GM18511 (cell line): ENCODE measurements around the gene NBPF1.
"Not testable (repeated sequence)": the region's sequence is repeated elsewhere in the genome, so short reads cannot be mapped to it uniquely, and the experiment has no call there.

ENCODE experiments used
- ATAC-seq: cut with Tn5 transposase; IDR thresholded peaks from one replicate; pipeline ENCODE4 v1.9.1; 2021; ENCODE audit warnings: mild to moderate bottlenecking, moderate library complexity; ENCODE audit not compliant: unreplicated experiment

Gene NBPF1

DNA sequence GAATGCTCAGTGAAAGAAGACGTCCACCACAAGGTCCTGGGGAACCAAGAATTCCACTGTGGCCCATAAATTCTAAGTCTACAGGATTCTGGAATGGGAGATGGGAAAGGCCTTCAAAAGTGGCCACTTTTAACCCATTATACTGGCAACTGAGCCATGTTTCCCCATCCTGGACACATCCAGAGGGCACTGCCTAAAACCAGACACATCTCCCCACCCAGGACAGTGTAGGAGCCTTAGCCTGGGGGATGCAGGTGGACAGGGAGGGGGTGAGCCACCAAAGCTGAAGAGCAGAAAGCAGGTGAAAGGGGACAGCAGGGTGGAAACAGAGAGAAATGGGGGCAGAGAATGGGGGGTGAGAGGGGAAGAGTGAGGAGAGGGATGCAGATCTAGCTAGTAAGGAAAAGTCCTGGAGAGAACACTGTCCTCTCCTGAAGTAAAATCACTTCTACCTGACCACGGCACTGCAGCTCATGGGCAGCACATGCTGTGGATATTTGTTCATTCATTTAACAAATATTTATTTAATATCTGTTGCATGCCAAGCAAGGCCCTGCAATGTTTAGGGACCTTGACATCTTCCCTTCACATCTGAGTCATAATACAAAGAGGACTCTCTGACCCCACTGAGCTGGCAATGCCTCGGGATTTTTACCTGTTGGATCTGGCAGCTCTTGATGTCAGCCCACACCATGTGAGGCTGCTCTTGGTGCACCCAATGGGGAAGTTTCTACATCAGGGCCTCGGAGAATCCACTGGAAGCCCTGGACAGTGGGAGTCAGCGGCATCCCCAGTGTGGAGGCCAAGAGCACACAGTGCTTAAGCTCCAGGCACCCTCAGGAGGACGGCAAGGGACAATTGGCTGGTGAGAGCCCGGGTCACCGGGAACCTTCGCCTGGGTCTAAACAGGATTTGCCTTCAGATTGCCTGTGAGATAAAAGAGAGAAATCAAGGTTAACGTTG is 5.2 kb downstream of the NBPF1 start:
- not testable (repeated sequence) for ATAC-seq

DNA sequence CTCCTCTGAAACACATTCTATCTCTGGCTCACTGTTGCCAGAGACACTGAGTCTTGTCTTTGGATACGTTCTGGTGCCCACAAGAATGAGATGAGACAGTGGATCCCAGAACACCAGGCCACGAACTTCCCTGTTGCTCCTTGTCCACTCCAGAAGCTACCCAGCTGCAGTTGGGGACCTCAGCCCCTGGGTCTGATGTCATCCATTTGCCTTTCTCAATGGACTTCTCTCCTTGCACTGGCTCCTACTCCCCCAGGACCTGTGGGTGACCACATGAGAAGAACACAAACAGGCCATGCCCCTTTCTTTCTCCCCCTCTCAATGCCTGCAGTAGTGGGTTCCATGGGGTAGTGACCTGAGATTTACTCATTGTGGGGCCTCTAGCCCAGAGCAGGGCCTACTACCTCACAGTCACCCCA is 5.9 kb downstream of the NBPF1 start:
- ATAC-seq: no peak

DNA sequence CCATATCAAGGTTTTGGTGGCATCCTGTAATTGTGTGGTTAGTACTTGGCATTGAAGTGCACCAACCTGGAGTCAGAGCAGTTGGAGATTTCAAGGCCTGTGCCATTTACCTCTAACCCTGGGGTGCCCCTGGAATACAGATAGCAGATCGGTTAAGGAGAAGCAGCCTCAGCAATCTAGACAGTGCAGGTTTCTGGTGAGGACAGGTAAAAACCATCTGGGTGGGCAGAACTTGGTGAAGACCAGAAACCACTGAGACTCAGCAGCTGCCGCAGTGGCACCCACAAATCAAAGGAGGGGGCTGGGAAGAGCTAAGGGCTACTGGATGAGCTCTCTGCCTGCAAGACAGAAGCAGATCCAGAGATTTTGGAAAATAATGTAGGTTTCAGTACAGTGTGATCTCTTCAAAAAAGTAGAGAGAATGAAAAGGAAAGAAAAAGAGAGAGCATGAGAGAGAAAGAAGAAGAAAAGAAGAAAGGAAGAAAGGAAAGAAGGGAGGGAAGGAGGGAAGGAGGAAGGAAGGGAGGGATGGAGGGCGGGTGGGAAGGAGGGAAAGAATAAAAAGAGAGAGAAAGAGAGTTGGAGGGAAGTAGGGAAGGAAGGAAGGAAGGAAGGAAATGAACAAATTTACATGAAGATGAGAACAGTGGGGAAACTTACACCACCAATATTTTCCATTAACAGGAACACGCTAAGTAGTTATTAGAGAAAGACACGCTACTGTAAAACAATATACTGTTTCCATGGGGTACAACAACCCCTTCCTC is 6.5 kb downstream of the NBPF1 start:
- not testable (repeated sequence) for ATAC-seq

DNA sequence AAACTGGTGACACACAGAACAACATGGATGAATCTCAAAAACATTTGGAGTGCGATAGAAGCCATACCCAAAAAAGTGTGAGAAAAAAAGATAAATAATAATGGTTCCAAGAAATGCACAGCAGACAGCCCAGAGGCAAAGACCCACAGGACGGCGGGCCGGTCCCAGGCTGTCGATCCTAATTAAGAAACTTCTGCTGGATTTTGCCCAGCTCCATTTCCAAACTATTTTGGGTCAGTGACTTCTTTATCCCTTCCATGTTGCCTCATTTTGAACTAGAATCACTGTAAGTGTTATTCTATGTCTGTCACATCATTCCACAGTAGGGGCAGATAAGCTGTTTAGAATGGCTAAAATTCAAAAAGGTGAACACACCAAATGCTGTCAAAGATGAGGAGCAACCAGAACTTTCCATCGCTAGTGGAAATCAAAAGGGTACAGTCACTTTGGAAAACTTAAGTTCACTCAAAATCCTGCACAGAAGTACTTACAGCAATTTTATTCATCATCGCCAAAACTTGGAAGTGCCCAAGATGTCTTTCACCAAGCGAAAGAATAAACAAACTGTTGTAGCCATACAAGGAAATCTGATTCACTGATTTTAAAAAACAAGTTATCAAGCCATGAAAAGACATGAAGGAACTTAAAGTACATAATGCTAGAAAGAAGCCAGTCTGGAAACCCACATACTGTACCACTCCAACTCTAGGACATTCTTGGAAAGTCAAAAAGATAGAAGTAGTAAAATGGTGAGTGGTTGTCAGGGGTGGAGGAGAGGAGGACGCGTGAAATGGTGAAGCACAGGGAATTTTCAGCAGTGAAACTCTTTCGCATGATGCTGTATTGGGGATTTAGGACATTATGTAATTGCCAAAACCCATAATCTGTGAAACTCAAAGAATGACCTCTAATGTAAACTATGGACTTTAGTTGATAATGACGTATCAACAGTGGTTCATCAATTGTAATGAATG is 7.5 kb downstream of the NBPF1 start:
- ATAC-seq: no peak

DNA sequence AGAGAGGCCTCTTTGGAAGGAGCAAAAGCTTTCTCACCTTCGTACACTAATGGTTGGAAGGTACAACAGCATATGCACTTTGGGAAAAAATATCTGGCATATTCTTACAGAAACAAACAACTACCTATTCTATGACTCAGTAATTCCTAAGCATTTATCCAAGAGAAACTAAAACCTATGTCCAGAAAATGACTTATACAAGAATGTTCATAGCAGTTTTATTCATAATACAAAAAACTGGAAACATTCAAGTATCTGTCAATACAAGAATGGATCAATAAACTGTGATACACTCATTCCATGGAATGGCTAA is 8.2 kb downstream of the NBPF1 start:
- no peak for ATAC-seq

DNA sequence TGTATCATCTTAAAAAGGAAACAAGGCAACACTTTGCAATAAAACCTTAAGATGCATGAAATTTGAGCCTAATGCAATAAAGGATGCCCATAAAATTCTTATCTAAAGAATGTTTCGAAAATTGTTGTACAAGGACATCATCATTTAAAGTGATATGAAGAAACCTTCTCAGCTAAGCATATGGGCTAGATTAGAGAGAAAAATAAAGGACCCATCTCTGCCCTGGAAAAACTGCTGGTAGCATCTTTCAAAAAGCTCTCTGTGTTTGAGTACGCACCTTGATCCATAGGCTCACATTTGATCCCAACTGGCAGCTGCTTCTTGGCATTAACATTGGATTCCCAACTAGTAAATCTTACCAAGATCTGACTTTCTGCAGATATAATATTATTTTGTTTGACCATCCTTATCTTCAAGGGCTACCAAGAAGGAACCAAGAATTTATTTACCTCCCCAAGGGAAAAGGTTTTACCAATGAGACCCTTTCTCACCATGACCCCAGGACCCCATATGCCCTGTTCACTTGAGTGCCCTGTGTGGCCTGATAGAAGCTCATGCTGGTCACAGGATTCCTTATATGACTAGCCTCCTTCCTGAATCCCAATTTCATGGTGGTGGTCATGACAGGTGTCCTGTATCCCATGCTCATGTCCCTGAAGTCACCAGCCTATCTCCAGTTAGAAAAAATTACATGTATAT is 8.7 kb downstream of the NBPF1 start:
- not testable (repeated sequence) for ATAC-seq

DNA sequence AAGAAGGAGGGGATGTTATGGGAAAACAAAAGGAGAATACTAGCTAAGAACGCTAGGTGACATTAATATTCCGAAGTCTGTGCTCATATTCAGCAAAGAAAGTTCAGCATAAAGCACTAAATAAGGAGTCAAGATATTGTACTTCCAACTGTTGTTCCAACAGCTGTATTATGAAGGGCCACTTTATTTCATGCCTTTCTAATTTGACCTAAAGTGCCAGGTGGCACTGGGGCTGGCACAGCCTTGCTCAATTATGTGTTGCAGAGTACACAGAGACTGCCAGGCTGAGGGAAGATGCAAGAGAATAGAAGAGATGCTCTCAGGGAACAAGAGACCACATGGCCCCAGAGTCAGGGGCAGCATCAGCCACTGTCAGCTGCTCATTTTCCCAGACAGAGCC is 9.7 kb downstream of the NBPF1 start:
- ATAC-seq: not testable (repeated sequence)

DNA sequence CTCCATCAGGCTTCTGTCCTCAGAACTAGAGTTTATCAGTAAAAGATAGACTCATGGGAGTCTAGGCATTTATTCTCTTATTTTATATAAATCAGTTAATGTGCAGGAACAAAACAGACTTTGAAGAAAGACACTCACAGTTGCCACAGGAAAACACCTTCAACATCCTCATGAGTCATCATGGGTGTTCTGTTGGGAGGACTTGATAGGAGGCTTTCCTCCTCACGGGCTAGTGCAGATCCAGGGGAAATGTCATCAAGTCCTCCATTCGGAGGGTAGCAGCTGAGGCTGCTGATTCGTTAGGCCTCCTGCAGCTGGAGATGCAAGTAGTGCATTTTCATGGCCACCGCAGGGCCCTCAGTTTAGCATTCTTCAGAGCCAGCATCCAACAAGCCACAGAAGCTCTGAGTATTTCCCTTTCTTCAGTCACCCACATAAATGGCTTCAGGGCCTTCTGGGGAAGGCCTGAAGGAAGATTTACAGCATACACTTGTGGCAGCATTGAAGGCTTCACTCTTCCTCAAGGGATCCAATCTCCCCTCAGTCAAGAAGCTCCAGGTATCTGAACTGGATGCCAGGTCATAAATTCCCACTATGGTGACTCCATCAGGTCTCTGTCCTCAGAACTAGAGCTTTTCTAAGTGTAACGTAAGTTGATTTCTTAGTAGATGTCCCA is 10.9 kb downstream of the NBPF1 start:
- not testable (repeated sequence) for ATAC-seq

DNA sequence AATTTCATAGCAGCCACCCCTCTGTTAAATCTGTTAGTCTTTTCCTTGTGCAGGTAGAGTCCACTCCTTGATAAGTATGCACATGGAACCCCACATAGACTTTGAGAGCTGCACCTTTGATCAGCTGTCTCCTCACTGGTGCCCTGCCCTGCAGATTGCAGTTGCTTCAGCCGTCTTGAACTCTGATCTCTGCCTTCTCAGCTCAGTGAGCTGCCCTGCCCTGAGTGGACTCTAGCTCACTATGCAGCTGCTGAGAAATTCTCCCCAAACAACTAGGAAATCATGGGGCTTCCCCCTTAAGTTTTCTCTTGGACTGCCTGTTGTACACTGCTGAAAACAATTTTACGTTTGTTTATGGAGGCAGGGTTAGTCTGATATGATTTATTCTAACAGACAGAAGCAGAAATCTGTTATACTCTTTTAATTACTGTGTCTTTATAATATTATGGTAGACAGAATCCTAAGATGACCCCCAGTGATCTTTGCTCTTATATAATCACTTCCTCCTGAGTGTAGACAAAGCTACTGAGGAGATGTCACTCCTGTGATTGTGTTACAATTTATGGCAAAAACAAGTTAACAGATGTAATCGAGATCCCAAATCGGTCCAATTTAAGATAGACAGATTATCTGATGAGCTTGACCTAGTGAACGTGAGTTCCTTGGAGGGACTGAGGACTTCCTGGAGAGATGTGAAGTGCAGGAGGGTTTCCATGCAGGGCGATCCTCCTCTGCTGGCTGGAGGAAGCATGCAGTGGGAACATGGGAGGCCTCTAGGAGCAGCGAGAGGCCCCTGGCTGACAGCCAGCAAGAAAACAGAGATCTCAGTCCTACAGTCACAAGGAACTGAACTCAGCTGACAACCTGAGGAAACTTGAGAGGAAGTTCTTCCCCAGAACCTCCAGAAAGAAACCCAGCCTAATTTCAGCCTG is 12.2 kb downstream of the NBPF1 start:
- not testable (repeated sequence) for ATAC-seq

DNA sequence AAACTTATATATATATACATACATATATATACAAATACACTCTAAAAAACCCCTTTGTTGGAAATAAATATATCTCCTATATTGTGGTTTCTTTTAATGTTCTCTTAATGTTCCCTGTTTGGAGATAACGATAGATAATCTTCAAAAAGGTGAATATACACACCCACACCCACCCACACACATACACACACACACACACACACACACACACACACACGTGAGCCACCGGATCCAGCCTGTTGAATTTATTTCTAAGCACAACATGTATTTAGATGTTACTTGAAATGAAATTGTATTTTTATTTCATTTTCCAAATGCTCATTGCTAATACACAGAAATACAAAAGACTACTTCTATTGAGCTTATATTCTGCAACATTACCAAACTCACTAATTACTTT is 14.0 kb downstream of the NBPF1 start:
- ATAC-seq: not testable (repeated sequence)

DNA sequence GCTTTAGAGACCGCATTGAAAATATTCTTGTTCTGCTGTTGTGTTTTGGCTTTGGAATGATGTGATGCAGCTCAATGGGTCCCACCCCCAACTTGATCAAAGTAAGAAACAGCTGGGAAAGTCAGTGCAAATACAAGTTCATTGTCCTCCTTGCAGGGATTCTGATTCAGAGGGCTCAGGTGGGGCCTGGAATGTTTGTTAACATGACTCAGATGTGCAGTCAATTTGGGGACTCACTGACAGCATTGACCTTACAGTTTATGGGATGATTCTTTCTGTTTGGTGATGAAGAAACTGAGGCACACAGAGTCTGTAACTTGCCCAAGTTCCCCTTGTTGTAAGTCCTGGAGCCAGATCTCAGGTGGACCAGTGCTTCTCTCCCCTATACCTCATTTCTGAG is 18.1 kb downstream of the NBPF1 start:
- not testable (repeated sequence) for ATAC-seq

DNA sequence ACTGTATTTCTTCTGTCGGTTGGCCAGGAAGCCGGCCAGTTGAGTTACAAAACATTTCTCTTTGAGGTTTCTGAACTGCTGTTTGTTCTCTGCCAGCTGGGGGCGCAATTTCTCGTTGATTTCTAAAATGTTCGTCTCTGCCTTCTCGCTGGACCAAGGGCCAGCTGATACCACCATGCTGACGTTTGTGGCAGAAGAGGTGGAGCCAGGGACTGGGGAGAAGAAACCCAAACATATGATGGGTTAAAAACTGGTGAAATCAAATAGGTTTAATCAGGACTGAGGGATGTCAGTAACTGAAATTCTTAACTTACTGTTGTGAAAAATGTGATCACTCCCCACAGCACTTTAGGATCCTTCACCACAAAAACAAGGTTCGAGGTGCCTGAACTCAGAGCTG is 21.5 kb downstream of the NBPF1 start:
- not testable (repeated sequence) for ATAC-seq

DNA sequence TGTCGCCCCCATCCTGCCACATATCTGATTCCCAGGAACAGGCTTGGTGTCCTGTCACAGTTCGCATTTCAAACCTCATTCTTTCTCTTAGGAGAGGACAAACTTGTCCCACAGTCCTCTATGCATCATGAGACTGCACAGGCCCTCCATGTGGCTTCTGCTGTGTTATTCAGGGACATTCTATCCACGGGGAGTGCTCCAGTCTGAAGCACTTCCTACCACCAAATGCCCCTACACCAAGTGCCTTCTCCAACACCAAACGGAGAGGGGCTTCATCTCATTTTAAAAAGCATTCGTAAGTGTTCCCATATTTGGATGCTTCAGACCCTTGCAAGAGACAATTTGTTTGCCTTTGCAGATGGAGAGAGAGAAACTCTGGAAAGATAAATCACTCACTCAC is 25.3 kb downstream of the NBPF1 start:
- ATAC-seq: not testable (repeated sequence)

DNA sequence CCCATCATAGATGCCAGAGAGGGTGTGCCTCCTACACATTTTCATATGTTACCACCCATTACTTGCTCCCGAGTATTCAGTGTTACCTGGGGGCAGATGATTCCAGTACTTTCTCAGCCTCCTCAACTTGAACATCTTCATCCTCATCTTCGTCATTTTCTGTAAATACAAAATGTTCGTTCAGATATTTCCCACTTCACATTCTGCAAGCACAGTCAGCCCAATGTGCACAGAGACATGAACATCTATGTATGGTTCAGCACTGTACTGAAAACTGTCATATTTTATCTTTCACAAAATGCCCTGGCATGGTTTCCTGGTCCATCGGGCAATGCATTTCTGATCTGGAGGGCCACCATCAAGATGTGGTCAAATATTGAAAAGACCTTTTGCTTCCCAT is 25.7 kb downstream of the NBPF1 start:
- not testable (repeated sequence) for ATAC-seq

DNA sequence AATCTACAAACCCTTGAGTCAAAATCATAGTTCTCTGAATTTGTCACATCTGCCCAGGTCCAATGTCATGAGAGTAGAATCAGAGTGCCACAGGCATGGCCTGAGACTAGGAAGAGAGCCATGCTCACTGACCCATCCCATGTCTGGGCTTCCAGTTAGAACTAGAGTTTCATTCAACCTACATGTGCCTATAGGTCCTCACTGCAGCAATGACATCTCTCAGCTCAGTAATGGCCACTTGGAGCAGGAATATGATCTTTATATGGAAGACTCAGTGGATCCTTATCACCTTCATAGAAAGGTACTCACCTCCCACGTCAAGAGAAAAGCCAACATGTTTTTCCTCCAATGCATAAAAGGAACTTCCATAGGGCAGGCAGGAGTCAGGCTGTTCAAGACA is 48.0 kb downstream of the NBPF1 start:
- not testable (repeated sequence) for ATAC-seq

DNA sequence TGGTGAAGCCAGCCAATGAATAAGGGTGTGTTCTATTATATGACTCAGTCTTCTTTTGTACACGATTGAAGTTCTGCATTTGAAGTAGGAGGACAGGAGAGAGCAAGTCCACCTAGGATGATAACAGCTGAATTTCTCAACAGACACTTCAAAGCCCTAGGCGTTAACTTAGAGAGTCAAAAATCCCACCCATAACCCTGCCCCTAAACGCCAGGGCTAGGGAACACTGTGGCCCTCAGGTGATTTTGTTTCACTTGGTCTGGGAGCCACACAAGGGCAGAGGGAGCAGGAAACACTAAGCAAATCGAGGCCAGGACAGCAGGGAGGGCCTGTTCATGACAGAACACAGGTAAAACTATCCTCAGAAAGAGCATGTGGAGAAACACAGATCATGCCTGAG is 52.3 kb downstream of the NBPF1 start:
- not testable (repeated sequence) for ATAC-seq

DNA sequence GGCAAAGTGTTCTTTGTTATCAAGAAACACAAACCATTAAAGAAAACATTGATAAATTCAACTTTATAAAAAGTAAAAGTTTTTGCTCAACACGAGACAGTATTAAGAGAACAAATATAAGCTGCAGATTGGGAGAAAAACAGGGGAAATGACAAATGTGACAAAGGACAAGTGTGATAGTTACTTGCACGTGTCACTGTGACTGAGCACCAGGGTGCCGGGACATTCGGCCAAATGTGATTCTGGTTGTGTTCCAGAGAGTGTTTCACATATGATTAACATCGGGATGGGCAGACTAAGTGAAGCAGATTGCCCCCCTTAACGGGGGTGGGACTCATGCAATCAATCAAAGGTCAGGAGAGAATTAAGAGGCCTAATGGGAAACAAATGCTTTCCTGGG is 52.9 kb downstream of the NBPF1 start:
- not testable (repeated sequence) for ATAC-seq

DNA sequence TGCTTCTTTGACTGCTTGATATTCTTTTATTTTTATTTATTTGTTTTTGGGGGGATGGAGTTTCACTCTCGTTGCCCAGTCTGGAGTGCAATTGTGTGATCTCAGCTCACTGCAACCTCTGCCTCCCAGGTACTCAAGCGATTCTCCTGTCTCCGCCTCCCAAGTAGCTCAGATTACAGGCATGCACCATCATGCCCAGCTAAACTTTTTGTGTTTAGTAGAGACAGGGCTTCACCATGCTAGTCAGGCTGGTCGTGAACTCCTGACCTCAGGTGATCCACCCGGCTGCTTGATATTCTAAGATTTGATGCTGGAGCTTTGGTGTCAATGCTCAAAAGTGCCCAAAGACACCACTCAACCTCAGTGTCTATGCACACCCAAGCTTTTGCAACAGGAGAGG is 53.7 kb downstream of the NBPF1 start:
- ATAC-seq: not testable (repeated sequence)

DNA sequence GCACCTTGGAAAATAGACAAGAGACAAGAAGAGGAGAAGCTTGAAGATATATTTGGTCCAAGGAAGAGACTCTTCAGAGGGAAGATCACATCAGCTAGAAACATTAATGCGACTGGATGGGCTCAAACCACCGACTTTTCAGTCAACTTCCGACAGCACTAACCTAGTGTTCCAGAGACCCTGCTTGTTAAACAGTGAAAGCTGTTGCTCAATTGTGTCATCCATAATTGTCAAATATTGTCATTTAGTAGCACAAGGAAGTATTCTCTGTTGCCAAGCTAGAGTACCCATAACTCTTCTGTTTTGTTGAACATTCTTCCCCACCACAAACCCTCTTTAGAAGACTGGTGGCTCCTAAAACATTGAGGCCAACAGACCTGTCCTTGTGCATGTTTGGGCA is 56.3 kb downstream of the NBPF1 start:
- not testable (repeated sequence) for ATAC-seq
